Activated CD4-positive, CD25-positive, alpha-beta regulatory T cell treated with anti-CD3 and anti-CD28 coated beads, Interleukin-2, amount 50 U/mL, for 24 hours (primary cell): ENCODE results near the gene AKIP1.
"Not testable (repeated sequence)": the region's sequence is repeated elsewhere in the genome, so short reads cannot be mapped to it uniquely, and the experiment has no call there.

Experiments used
- ATAC-seq, 2 donors: fragments of 150-1000 bp; cut with Tn5 transposase; one replicate each; pipeline ENCODE4 v1.10.0; 2021; ENCODE audit warnings: mild to moderate bottlenecking in 1 of 2, moderate library complexity in 1 of 2

AKIP1 gene

GRCh38 chr11:8917157-8917825 is 6.3 kb downstream of the AKIP1 start:
- no peak for ATAC-seq

GRCh38 chr11:8922691-8923090 is 11.7 kb downstream of the AKIP1 start:
- ATAC-seq = no peak

- no peak for ATAC-seq
Measured at GRCh38 chr11:8925711-8926110, 14.7 kb downstream of the AKIP1 start.

GRCh38 chr11:8926236-8926635 is 15.2 kb downstream of the AKIP1 start:
- no peak for ATAC-seq

DNA sequence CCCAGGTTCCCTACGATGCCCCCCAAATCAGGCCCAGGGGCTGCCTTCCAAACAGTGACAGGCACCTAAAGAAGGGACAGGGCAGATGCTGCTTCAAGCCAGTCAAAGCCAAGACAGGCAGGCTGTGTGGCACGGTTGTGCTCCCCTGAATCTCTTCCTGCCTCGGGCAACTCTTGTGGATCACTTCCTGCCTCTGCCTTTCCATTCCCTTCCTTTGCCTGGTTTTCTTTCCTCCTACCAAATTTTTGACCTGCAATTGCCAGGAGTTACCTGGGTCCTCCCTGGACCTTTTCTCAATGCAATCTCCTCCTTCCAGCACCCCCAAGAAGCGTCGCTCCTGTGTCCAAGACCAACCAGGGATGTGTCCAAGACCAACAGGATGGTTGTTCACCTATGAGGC is 16.2 kb downstream of the AKIP1 start:
- ATAC-seq = no peak

DNA sequence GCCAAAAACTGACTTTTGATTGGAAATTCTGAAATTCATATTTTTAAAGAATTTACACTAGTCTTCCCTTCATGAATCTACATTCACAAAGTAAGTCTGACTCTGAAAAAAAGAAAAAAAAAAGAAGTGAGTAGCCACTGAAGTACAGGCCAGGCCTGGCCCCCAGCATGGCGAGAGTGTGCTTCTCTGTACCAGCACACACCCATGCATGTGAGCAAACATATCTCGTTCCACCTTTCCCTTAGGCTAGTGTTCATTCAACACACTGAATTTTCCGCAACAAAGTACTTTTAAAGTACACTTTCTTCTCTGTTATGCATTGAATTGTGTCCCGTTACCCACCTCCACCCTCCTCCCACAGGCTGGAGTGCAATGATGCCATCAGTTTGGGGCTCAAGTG is 17.2 kb downstream of the AKIP1 start:
- no peak for ATAC-seq

DNA sequence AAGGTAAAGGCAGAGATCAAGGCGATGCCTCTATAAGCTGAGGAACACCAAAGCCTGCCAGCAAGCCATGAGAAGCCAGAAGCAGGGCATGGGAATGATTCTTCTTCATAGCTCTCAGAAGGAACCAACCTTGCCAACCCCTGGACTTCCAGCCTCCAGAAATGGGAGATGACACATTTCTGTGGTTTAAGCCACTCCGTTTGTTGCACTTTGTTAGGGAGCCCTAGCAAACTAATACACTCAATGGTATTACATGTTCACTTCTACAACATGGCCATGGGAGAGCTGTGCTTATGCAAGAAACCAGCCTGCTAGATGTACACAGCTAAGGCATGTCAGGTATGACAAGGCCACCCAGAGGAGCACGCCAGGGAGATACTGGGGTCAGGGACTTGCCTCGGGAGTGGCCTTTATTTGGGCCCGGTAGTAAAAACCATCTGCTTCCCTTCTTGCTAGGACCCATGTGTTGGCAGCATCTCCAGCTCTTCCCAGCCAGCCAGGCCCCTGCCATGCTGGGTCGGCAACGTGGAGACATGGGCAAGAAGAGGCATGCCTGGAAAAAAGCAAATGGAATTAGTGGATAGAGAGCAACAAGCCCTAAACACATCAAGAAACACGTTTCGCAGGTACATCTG is 18.1 kb downstream of the AKIP1 start:
- no peak for ATAC-seq

DNA sequence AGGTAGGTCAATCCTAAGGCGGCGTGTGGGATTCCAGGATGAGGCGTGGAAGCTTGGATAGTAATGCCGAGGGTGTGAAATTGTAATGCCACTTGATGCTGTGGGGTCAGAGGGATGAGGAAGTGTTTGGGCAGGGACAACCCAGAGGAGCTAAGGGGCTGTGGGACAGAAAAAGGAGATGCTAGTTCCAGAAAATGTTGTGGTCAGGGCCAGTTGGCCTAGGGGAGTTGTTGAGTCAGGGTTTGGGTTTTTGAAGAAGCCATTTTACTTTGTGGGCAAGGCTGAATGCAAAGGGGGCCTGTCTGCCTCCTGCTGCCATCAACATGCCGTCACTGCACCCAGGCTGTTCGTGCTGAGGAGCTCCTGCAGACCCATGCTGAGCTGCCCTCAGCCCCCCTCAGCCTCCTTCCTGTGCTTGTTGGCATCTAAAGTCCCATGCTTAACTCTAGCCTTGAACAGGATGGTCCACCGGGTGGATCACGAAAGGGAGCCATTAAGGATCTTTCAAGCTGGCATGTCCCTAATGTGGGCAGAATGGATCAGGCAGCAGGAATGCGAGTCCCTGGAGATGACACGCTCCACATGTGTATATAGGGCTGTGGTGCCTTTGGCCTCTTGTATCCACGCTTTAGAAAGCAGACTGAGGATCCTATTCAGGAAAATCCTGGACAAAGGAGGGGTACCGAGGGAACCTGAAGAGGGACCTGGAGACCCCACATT is 19.6 kb downstream of the AKIP1 start:
- no peak for ATAC-seq

- no peak for ATAC-seq
Measured at GRCh38 chr11:8932564-8933180, 21.7 kb downstream of the AKIP1 start, which contains the start of gene C11orf16. Gene C11orf16, minus strand, starts transcription at chr11:8932947. Its CDS starts 639 bp downstream, at chr11:8932308.

GRCh38 chr11:8933931-8934330 is 22.9 kb downstream of the AKIP1 start:
- ATAC-seq = no peak

DNA sequence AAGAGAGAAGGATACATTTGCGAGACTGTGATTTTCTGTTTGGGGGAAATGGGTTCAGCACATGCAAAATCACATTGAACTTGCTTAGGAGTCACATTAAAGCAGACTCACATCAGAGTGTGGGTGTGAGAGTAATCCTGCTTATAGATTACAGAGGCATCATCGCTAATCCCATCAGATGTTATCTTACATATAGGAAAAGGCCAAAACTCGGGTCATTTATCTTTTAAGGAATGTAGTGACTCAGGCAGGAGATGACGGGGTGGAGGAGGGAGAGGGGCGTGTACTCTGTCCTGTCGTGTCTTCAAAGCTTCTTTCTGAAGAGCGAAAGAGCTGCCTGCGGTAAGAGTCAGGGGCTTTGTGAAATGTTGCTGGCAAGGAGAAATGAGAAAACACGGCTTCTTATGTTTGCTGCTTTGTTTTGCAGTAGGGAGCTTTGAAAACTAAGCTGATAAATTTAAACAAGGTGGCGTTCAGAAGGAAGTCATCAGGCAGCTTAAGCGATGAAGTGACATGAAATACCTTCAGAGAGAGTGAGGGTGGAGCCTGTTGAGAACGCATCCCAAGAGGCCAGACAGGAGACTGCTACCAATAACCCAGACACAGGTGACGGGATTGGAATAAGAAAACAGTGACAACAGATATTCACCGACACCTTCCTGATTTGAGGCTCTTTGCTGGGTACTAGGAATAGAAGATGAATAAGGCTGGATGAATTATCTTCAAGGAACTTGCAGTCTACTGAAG is 23.9 kb downstream of the AKIP1 start:
- ATAC-seq = no peak

GRCh38 chr11:8935789-8936188 is 24.8 kb downstream of the AKIP1 start:
- not testable (repeated sequence) for ATAC-seq

GRCh38 chr11:8937159-8937558 is 26.2 kb downstream of the AKIP1 start:
- ATAC-seq = no peak

DNA sequence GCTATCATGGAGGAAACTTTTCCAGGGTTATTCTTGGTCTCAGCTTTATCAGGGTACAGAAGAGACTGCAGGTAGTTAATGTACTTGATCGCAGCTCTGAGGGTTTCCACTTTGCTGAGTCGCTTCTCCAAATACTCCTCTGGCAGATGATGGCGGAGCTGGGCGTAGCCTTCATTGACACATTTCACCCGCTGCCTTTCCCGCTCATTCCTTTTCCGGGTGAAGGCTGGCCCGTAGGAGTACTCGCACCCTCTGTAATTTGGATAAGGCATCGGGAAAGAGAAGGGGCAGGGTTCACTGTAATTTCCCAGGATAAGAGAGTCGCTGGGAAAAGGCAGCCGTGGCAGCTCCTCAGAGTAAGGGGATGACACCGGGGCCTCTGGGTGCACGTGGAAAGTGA is 26.7 kb downstream of the AKIP1 start:
- no peak for ATAC-seq

DNA sequence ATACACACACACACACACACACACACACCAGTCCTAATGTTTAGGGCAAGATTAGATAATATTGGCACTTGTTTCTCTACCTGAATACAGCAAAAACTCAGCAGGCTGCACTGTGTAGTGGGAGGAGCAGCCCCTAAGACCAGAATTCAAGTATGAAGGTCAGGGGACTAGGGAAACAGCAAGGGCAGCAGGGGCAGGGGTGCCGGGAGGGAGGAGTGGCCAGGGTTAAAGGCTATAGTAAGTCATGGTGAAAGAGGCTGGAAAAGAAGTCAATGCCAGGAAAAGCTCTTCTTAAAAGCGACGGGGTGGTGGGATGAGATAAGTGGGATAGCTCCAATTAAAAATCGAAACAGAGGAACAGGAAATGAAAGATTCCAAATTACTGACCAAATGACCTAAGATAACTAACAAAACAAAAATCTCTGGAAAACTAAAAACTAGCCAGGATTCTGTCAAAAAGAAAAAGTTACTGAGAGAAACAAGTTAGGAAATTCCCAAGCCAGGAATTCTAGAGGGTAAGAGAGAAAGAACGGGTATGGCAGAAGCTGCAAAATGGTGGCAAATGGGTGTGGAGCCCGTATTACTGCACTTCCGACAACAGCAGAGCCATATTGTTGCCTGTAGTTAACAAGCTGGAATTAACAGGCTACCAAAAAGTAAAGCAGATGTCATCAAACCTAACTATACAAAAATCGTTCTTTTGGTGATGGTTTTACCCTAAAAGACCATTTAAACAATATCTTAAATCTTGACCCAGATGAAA is 30.5 kb downstream of the AKIP1 start:
- ATAC-seq = no peak

GRCh38 chr11:8942518-8943066 is 31.6 kb downstream of the AKIP1 start, which contains the start of gene ASCL3:
Gene ASCL3, minus strand, starts transcription at chr11:8943016. Its CDS starts 4,855 bp downstream, at chr11:8938161.
- ATAC-seq = no peak

- no peak for ATAC-seq
Measured at GRCh38 chr11:8947230-8947943, 36.4 kb downstream of the AKIP1 start.

DNA sequence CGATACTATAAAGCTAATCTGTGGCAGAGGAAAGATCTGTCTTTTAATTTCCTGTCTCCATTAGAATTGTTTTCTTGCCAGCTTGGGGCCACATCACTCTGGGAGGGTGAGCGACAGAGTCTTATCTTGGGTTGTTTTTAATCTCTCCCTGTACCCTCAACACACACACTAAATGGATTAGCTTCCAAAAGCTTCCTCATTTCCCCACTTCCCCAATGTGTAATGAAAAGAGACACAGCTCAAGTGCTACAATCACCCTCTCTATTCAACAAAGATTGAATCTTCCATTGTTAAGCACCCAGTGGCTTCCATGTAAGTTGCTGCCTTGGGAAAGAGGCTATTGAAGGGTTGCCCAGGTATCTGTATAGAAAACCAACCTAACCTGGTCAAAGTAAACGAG is 37.9 kb downstream of the AKIP1 start:
- no peak for ATAC-seq

GRCh38 chr11:8956860-8957259 is 45.9 kb downstream of the AKIP1 start:
- peak in 1 of 2 donors; percentile 46 for ATAC-seq

GRCh38 chr11:8959546-8960166 is 48.7 kb downstream of the AKIP1 start:
- peak in 1 of 2 donors; percentile 31 for ATAC-seq
